DND-41 (cell line): Measurements from ENCODE around the gene WARS2.

ENCODE experiments used
- ATAC-seq: fragments of 200-7000 bp; cut with Tn5 transposase; 3 replicates; pipeline ENCODE4 v1.9.1; 2021; ENCODE audit warnings: low read depth; ENCODE audit not compliant: insufficient read depth
- DNase-seq: peaks from one replicate; pipeline ENCODE4 v3.0.0-alpha.2; 2020
- H2AFZ ChIP-seq: 2 replicates; pipeline ENCODE4 v1.6.0; 2012; ENCODE audit warnings: low read depth, low read length
- H3K27ac ChIP-seq: 2 replicates; pipeline ENCODE4 v1.5.1; 2012; ENCODE audit warnings: low read length, inconsistent platforms
- H3K27me3 ChIP-seq: fragments of 200-600 bp; sonication (generic); 2 replicates; pipeline ENCODE4 v1.6.0; 2012; ENCODE audit warnings: low read length, mild to moderate bottlenecking, inconsistent platforms; ENCODE audit not compliant: insufficient read depth, poor library complexity
- H3K36me3 ChIP-seq: 2 replicates; pipeline ENCODE4 v1.5.1; 2012; ENCODE audit warnings: low read length, inconsistent platforms; ENCODE audit not compliant: insufficient read depth
- H3K4me1 ChIP-seq: 2 replicates; pipeline ENCODE4 v1.5.1; 2012; ENCODE audit warnings: mild to moderate bottlenecking, low read length; ENCODE audit not compliant: insufficient read depth
- H3K4me2 ChIP-seq: 2 replicates; pipeline ENCODE4 v1.6.0; 2012; ENCODE audit warnings: mild to moderate bottlenecking, moderate library complexity, low read length, inconsistent platforms; ENCODE audit not compliant: insufficient read depth
- H3K4me3 ChIP-seq, 2 experiments: fragments of 200-600 bp in 1 of 2; shearing (Covaris generic) in 1 of 2; 2 replicates each; pipeline ENCODE4 v1.5.1; 2012 to 2016; ENCODE audit warnings: inconsistent platforms in 2 of 2, low read length in 2 of 2, mild to moderate bottlenecking in 2 of 2, low read depth in 1 of 2, moderate library complexity in 1 of 2
- H3K79me2 ChIP-seq: 2 replicates; pipeline ENCODE4 v1.6.0; 2012; ENCODE audit warnings: low read length, inconsistent platforms; ENCODE audit not compliant: insufficient read depth
- H3K9ac ChIP-seq: 2 replicates; pipeline ENCODE4 v1.6.0; 2012; ENCODE audit warnings: low read depth, mild to moderate bottlenecking, inconsistent platforms, low read length, moderate library complexity
- H3K9me3 ChIP-seq: 2 replicates; pipeline ENCODE4 v1.5.1; 2012; ENCODE audit warnings: low read length, moderate library complexity, mild to moderate bottlenecking, inconsistent platforms; ENCODE audit not compliant: insufficient read depth, severe bottlenecking
- H4K20me1 ChIP-seq: 2 replicates; pipeline ENCODE4 v1.6.0; 2012; ENCODE audit warnings: low read length; ENCODE audit not compliant: insufficient read depth
- EZH2 ChIP-seq: IDR thresholded peaks from 3 replicates; pipeline ENCODE4 v1.6.1; 2012; ENCODE audit warnings: borderline replicate concordance, low read depth, mild to moderate bottlenecking, moderate library complexity, low read length, inconsistent platforms; ENCODE audit not compliant: severe bottlenecking
- TF ChIP-seq, protein P1 (sequence below): IDR thresholded peaks from 2 replicates; pipeline ENCODE4 v1.5.1; 2012; ENCODE audit warnings: borderline replicate concordance, low read length, moderate library complexity, mild to moderate bottlenecking; ENCODE audit not compliant: poor library complexity, severe bottlenecking; ENCODE audit errors: extremely low read depth

WARS2 gene

DNA sequence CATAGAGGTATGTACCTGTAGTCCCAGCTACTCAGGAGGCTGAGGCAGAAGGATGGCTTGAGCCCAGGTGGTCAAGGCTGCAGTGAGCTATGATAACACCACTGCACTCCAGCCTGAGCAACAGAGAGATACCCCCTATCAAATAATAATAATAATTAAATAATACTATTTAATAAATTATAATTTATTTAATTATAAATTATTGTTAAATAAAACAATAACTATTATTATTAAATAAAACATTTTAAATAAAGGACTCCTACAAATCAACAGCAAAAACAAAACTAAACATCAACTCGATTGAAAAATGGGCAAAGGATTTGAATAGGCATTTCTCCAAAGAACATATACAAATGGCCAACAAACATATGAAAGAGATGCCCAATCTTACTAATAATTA, 86.5 kb downstream of the WARS2 start:
- ATAC-seq (no peak), DNase-seq (no peak)
- Histone ChIP-seq H3K9ac (no peak overlapping the region), H3K79me2 (no peaks in the 10 kb centered on the region), H2AFZ (no peak overlapping the region), H3K4me3 (no peak overlapping the region), H3K27ac (no peak overlapping the region), H3K4me2 (no peak overlapping the region), H3K4me1 (no peaks in the 10 kb centered on the region), H3K9me3 (no peaks in the 10 kb centered on the region), H3K27me3 (no peaks in the 10 kb centered on the region), H3K36me3 (no peaks in the 10 kb centered on the region), H4K20me1 (no peaks in the 10 kb centered on the region)
- TF ChIP-seq, protein P1, sequence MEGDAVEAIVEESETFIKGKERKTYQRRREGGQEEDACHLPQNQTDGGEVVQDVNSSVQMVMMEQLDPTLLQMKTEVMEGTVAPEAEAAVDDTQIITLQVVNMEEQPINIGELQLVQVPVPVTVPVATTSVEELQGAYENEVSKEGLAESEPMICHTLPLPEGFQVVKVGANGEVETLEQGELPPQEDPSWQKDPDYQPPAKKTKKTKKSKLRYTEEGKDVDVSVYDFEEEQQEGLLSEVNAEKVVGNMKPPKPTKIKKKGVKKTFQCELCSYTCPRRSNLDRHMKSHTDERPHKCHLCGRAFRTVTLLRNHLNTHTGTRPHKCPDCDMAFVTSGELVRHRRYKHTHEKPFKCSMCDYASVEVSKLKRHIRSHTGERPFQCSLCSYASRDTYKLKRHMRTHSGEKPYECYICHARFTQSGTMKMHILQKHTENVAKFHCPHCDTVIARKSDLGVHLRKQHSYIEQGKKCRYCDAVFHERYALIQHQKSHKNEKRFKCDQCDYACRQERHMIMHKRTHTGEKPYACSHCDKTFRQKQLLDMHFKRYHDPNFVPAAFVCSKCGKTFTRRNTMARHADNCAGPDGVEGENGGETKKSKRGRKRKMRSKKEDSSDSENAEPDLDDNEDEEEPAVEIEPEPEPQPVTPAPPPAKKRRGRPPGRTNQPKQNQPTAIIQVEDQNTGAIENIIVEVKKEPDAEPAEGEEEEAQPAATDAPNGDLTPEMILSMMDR, result no peak
- no peak for TF ChIP-seq EZH2

DNA sequence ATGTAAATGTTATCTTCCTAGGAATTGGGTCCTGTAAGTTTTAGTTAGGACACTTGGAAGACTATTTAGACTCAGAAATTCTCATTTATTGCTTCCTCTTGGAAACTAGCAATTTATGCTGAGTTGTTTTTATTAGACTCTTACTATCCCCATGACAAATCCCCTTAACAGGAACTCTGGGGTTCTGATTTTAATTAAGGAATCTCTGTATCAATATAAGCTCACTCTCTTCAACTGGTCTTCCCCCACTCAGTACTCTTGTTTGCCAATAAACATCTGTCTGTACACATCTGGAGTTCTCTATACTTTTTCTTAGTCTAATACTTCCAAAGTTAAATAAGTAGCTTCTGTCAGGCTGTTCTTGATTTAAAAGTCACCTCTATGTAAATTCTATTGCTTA, 88.2 kb downstream of the WARS2 start:
- DNase-seq, result no peak
- Histone ChIP-seq H3K79me2 (no peaks in the 10 kb centered on the region), H3K9ac (no peak overlapping the region), H3K4me3 (no peak overlapping the region), H2AFZ (no peak overlapping the region), H3K36me3 (no peaks in the 10 kb centered on the region), H3K27ac (no peak overlapping the region), H3K27me3 (no peaks in the 10 kb centered on the region), H3K4me1 (no peaks in the 10 kb centered on the region), H3K9me3 (no peaks in the 10 kb centered on the region), H3K4me2 (no peak overlapping the region), H4K20me1 (no peaks in the 10 kb centered on the region)
- TF ChIP-seq, protein P1, result no peak
- TF ChIP-seq EZH2, result no peak
- no peak for ATAC-seq

DNA sequence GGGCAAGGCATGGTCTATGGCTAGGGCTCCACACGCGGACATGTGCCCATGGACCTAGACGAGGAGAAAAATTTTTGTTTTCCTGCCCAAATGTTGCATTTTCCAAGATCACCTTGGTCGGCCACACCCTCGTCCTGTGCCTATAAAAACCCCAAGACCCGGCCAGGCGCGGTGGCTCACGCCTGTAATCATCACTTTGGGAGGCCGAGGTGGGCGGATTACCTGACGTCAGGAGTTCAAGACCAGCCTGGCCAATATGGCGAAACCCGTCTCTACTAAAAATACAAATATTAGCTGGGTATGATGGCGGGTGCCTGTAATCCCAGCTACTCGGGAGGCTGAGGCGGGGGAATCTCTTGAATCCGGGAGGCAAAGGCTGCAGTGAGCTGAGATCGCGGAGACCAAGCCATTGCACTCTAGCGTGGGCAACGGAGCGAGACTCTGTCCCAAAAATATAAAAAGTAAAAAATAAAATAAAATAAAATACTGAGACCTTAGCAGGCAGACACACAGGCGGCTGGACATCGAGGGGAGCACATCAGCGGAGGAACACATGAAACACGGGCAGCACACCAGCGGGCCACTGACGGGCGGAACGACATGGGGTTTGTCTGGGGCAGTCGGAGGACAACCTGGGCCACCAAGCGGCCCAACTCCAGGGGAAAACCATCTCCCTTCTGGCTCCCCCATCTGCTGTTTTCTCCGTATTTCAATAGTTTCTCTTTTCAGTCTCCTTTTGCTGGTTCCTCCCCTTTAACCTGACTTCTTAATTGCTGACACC, 91.6 kb downstream of the WARS2 start:
- no peaks in the 10 kb centered on the region for H3K79me2 ChIP-seq
- H3K27ac ChIP-seq, result no peak overlapping the region
- no peaks in the 10 kb centered on the region for H3K9me3 ChIP-seq
- H3K4me3 ChIP-seq, result no peak overlapping the region
- no peak for ATAC-seq
- no peak for TF ChIP-seq EZH2
- TF ChIP-seq, protein P1, result no peak
- DNase-seq, result no peak
- no peaks in the 10 kb centered on the region for H3K4me1 ChIP-seq
- H3K9ac ChIP-seq, result no peak overlapping the region
- no peaks in the 10 kb centered on the region for H4K20me1 ChIP-seq
- H3K36me3 ChIP-seq, result no peaks in the 10 kb centered on the region; the same call in 1 of the 2 replicates
- H3K27me3 ChIP-seq, result no peaks in the 10 kb centered on the region
- no peak overlapping the region for H3K4me2 ChIP-seq
- H2AFZ ChIP-seq, result no peak overlapping the region
